CD4-positive, alpha-beta T cell treated with Interleukin-15 for 4 hours (primary cell): ENCODE results near the gene TIMP3.
"Not testable (repeated sequence)": the region's sequence is repeated elsewhere in the genome, so short reads cannot be mapped to it uniquely, and the experiment has no call there.

Source experiments
- DNase-seq: peaks from one replicate; pipeline ENCODE4 v3.0.0-alpha.2; 2020; ENCODE audit warnings: low spot score

Gene TIMP3

GRCh38 chr22:32801537-32802236 lies at the start of gene TIMP3:
Gene TIMP3, plus strand, starts transcription at chr22:32801705. Its CDS starts 297 bp downstream, at chr22:32802002.
- DNase-seq, result no peak

GRCh38 chr22:32752326-32752725 lies 49.2 kb upstream of the TIMP3 start:
- DNase-seq, result no peak

GRCh38 chr22:32752816-32753520 lies 48.5 kb upstream of the TIMP3 start:
- DNase-seq, result no peak

GRCh38 chr22:32753591-32753990 lies 47.9 kb upstream of the TIMP3 start:
- DNase-seq, result no peak

GRCh38 chr22:32754413-32755041 lies 47.0 kb upstream of the TIMP3 start:
- no peak for DNase-seq

- not testable (repeated sequence) for DNase-seq
Measured at GRCh38 chr22:32757086-32757762, 44.3 kb upstream of the TIMP3 start.

- DNase-seq, result no peak
Measured at GRCh38 chr22:32758866-32759385, 42.6 kb upstream of the TIMP3 start.

- no peak for DNase-seq
Measured at GRCh38 chr22:32760396-32760795, 41.1 kb upstream of the TIMP3 start.

- DNase-seq, result no peak
Measured at GRCh38 chr22:32760815-32761214, 40.7 kb upstream of the TIMP3 start.

- DNase-seq, result no peak
Measured at GRCh38 chr22:32761251-32761903, 40.1 kb upstream of the TIMP3 start.

- DNase-seq, result no peak
Measured at GRCh38 chr22:32764330-32765131, 37.0 kb upstream of the TIMP3 start.

GRCh38 chr22:32765132-32765618 lies 36.3 kb upstream of the TIMP3 start:
- no peak for DNase-seq

- DNase-seq, result no peak
Measured at GRCh38 chr22:32771756-32772155, 29.7 kb upstream of the TIMP3 start.

- no peak for DNase-seq
Measured at GRCh38 chr22:32775957-32776356, 25.5 kb upstream of the TIMP3 start.

GRCh38 chr22:32776397-32776796 lies 25.1 kb upstream of the TIMP3 start:
- no peak for DNase-seq

GRCh38 chr22:32776802-32777201 lies 24.7 kb upstream of the TIMP3 start:
- no peak for DNase-seq

- no peak for DNase-seq
Measured at GRCh38 chr22:32777987-32778386, 23.5 kb upstream of the TIMP3 start.

- DNase-seq, result no peak
Measured at GRCh38 chr22:32780726-32781310, 20.7 kb upstream of the TIMP3 start.

GRCh38 chr22:32781695-32782094 lies 19.8 kb upstream of the TIMP3 start:
- DNase-seq, result no peak

- DNase-seq, result no peak
Measured at GRCh38 chr22:32785321-32786026, 16.0 kb upstream of the TIMP3 start.
